K562 (cell line): ENCODE data around the gene CUX1. TPM values are rescaled to one million over a fixed set of nuclear protein-coding genes. Genes with fewer than 3 reads are reported as not detected.

ENCODE experiments used
- ARID3A ChIP-seq: IDR thresholded peaks from 2 replicates; pipeline ENCODE4 v1.6.1; 2012; ENCODE audit warnings: low read depth, low read length, improper control_type of control experiment, borderline replicate concordance
- EGR1 ChIP-seq: fragments of 450-650 bp; conservative IDR thresholded peaks from 2 replicates; pipeline ENCODE4 v1.6.1; 2017; ENCODE audit warnings: mild to moderate bottlenecking
- GABPB1 ChIP-seq: sonication (generic); formaldehyde crosslinking; IDR thresholded peaks from 2 replicates; pipeline ENCODE4 v1.8.0; 2022; ENCODE audit warnings: mild to moderate bottlenecking, missing genetic modification reagents
- HDGF ChIP-seq: fragments of 450-650 bp; IDR thresholded peaks from 2 replicates; pipeline ENCODE4 v1.6.1; 2016
- KAT8 ChIP-seq: fragments of 450-650 bp; IDR thresholded peaks from 2 replicates; pipeline ENCODE4 v1.6.1; 2016; ENCODE audit warnings: low read depth, mild to moderate bottlenecking
- MCM3 ChIP-seq: fragments of 450-650 bp; IDR thresholded peaks from 2 replicates; pipeline ENCODE4 v1.6.1; 2016
- MYC ChIP-seq, 2 experiments: fragments of 250-450 bp in 1 of 2; sonication (Bioruptor Pico) in 1 of 2; IDR thresholded peaks; 2 replicates each; pipeline versions ENCODE4 v1.5.1 to v1.6.1; 2012 to 2021; ENCODE audit warnings: low read depth in 2 of 2, borderline replicate concordance in 1 of 2, improper control_type of control experiment in 1 of 2, low read length in 1 of 2, mild to moderate bottlenecking in 1 of 2, moderate library complexity in 1 of 2
- NR2C1 ChIP-seq, 2 experiments: fragments of 450-650 bp; IDR thresholded peaks; 2 replicates each; pipeline ENCODE4 v1.6.1; 2017; ENCODE audit warnings: mild to moderate bottlenecking in 2 of 2, antibody characterized with exemption in 1 of 2, inconsistent platforms in 1 of 2, missing compliant biosample characterization in 1 of 2, missing genetic modification characterization in 1 of 2
- PPARD ChIP-seq: fragments of 250-450 bp; sonication (Bioruptor Pico); IDR thresholded peaks from 2 replicates; pipeline ENCODE4 v1.8.0; 2022; ENCODE audit warnings: inconsistent platforms, mild to moderate bottlenecking, moderate library complexity
- RAD21 ChIP-seq, 2 experiments: fragments of 250-450 bp in 1 of 2; fragments of 450-650 bp in 1 of 2; sonication (Bioruptor Pico) in 1 of 2; formaldehyde crosslinking in 1 of 2; IDR thresholded peaks in 1 of 2; conservative IDR thresholded peaks in 1 of 2; 2 replicates each; pipeline versions ENCODE4 v1.4.0 to v1.8.0; 2020 to 2022; ENCODE audit warnings: mild to moderate bottlenecking in 2 of 2, moderate library complexity in 1 of 2
- SMARCB1 ChIP-seq: IDR thresholded peaks from 2 replicates; pipeline ENCODE4 v1.6.1; 2011; ENCODE audit warnings: improper control_type of control experiment, low read depth; ENCODE audit not compliant: insufficient read length
- TEAD2 ChIP-seq: fragments of 450-650 bp; IDR thresholded peaks from 2 replicates; pipeline ENCODE4 v1.6.1; 2016; ENCODE audit warnings: missing genetic modification characterization, control low read depth, missing compliant biosample characterization
- TFAP4 ChIP-seq: sonication (generic); formaldehyde crosslinking; IDR thresholded peaks from 2 replicates; pipeline ENCODE4 v1.8.0; 2022; ENCODE audit warnings: missing genetic modification reagents, mild to moderate bottlenecking, moderate library complexity, borderline replicate concordance
- UBTF ChIP-seq, 2 experiments: IDR thresholded peaks; 2 replicates each; pipeline ENCODE4 v1.6.1; 2012; ENCODE audit warnings: improper control_type of control experiment in 2 of 2, low read depth in 2 of 2, low read length in 2 of 2, borderline replicate concordance in 1 of 2
- VEZF1 ChIP-seq: fragments of 200-800 bp; sonication (Bioruptor generic); IDR thresholded peaks from 2 replicates; pipeline ENCODE4 v1.6.1; 2017; ENCODE audit warnings: missing genetic modification characterization, missing compliant biosample characterization
- ZBTB33 ChIP-seq: sonication (generic); formaldehyde crosslinking; IDR thresholded peaks from 2 replicates; pipeline ENCODE4 v1.8.1; 2023; ENCODE audit warnings: mild to moderate bottlenecking, missing genetic modification reagents
- ZFP36 ChIP-seq: fragments of 150-350 bp; IDR thresholded peaks from 2 replicates; pipeline ENCODE4 v1.6.1; 2018; ENCODE audit warnings: low read length, low read depth; ENCODE audit not compliant: partially characterized antibody
- polyA plus RNA-seq, 8 experiments: library from polyadenylated mRNA; depleted of rRNA in 4 of 8; stranded (reverse) in 5 of 8; unstranded in 3 of 8; fragments of >200 nt; fragmentation: Nextera tagmentation in 2 of 8; fragmentation: Illumina TruSeq in 1 of 8; extraction: Ambion mirVana in 2 of 8; extraction: Trizol in 1 of 8; gene quantifications; 2 replicates each; pipeline versions ENCODE4 v1.2.1 to v1.2.3, GENCODE V29; 2011 to 2014; ENCODE audit warnings: inconsistent platforms in 1 of 8, missing spikeins in 1 of 8
- total RNA-seq, 7 experiments: library from RNA; depleted of rRNA in 6 of 7; stranded (reverse); fragments of >200 nt in 6 of 7; fragmentation: Illumina TruSeq in 2 of 7; extraction: Trizol in 2 of 7; gene quantifications; 2 replicates each; pipeline versions ENCODE4 v1.2.1 to v1.2.3, GENCODE V29; 2011 to 2021; ENCODE audit warnings: low replicate concordance in 1 of 7

Gene CUX1
- total and polyA plus RNA-seq, 9 of the 15 experiments (the other 6 are each of a cell fraction or from before 2014, with no cell fraction given): 3.6 to 55.3 (median 25.2) TPM

GRCh38 chr7:101910991-101911799 is 93.8 kb downstream of the CUX1 start (continued):
- peak in 1 of 2 experiments; percentile 22; a peak in 1 of 4 replicates for TF ChIP-seq RAD21 (CRISPR knock-in tag; conservative IDR thresholded peaks at IDR 0.05 in 1 of 2, IDR thresholded peaks at IDR 0.05 in 1 of 2)
- peak; percentile 95 for TF ChIP-seq ZBTB33 (CRISPR knock-in tag)
- TF ChIP-seq GABPB1 (CRISPR knock-in tag): no peak
- TF ChIP-seq ARID3A: no peak
- no peak for TF ChIP-seq ZFP36
- TF ChIP-seq MYC (IDR thresholded peaks at IDR 0.05; ENCODE audit: low read depth, low read length): no peak
- TF ChIP-seq MYC (CRISPR knock-in tag; IDR thresholded peaks at IDR 0.05; ENCODE audit: borderline replicate concordance, low read depth): no peak
- no peak for TF ChIP-seq EGR1
- 0 out of 4 replicates have a peak, but pooled peaks of 1 of the 2 experiments have one; percentile 3 for TF ChIP-seq UBTF (IDR thresholded peaks at IDR 0.05; ENCODE audit: borderline replicate concordance in 1 of 2, low read depth in 2 of 2, low read length in 2 of 2)
- no peak for TF ChIP-seq SMARCB1
- no peak for TF ChIP-seq PPARD (CRISPR knock-in tag)
- TF ChIP-seq TEAD2 (tag): no peak
- peak; percentile 76 for TF ChIP-seq NR2C1 (IDR thresholded peaks at IDR 0.05)
- TF ChIP-seq NR2C1 (tag; IDR thresholded peaks at IDR 0.05): peak; percentile 89
- no peak for TF ChIP-seq KAT8
- no peak for TF ChIP-seq HDGF
- 0 out of 2 replicates have a peak, but pooled peaks have one; percentile 20 for TF ChIP-seq TFAP4
- no peak for TF ChIP-seq VEZF1 (CRISPR knock-in tag)
- TF ChIP-seq MCM3: no peak
